Mucosa of descending colon (tissue), 3 donors: ENCODE measurements around the gene FBXO17. TPM values are rescaled to one million over a fixed set of nuclear protein-coding genes. Genes with fewer than 3 reads are reported as not detected.

Experiments used
- ATAC-seq: fragments of 200-7000 bp; cut with Tn5 transposase; one replicate; pipeline ENCODE4 v1.9.1; 2020; ENCODE audit warnings: mild to moderate bottlenecking, moderate library complexity
- DNase-seq, 3 donors: peaks; one replicate each; pipeline ENCODE4 v3.0.0-alpha.2; 2020
- H3K36me3 ChIP-seq: fragments of 200-600 bp; one replicate; pipeline ENCODE4 v1.8.0; 2021; ENCODE audit warnings: low read depth, mild to moderate bottlenecking
- H3K4me1 ChIP-seq: fragments of 200-600 bp; one replicate; pipeline ENCODE4 v1.8.0; 2021; ENCODE audit warnings: low read depth, mild to moderate bottlenecking
- H3K4me3 ChIP-seq: fragments of 200-600 bp; one replicate; pipeline ENCODE4 v1.8.0; 2021; ENCODE audit warnings: mild to moderate bottlenecking
- H3K9me3 ChIP-seq: fragments of 200-600 bp; one replicate; pipeline ENCODE4 v1.8.0; 2021; ENCODE audit warnings: mild to moderate bottlenecking
- CTCF ChIP-seq: fragments of 200-600 bp; IDR thresholded peaks from one replicate; pipeline ENCODE4 v1.8.0; 2022; ENCODE audit warnings: antibody characterized with exemption, mild to moderate bottlenecking
- intact Hi-C, 2 donors: fragments of 100-400 bp; cut with DNase I in 1 of 2; cut with micrococcal nuclease in 1 of 2; formaldehyde crosslinking; loops; one replicate each; pipeline versions ENCODE4 v1.11.0 to v1.11.1; 2022; cut with DNase I, micrococcal nuclease
- total RNA-seq, 3 donors: library from RNA; stranded (reverse); fragmentation: NEBNext Ultra II Directional in 2 of 3; extraction: Animal tissue kit (Norgen Biotek cat#: 25700) in 2 of 3; gene quantifications; one replicate each; pipeline versions ENCODE4 v1.2.1 to v1.2.4, GENCODE V29; 2021 to 2023
- donor health status: DM: no; HTN: no; CAD: no; lungs with moderate emphysema.
- donor health status: DM: no; HTN: no; CAD: no.
- donor health status: DM: no; HTN: yes; CAD: no.

The FBXO17 gene
- total RNA-seq, 3 donors from 2014 or later: 1.8 to 18.9 (median 1.9) TPM

- no peak for TF ChIP-seq CTCF
- no peak for ATAC-seq
- peaks cover 5% of the 10 kb centered on the region for H3K36me3 ChIP-seq
- H3K4me3 ChIP-seq: no peak overlapping the region
- intact Hi-C loops: no loop called here
- no peak for DNase-seq
- H3K4me1 ChIP-seq: peaks cover 15% of the 10 kb centered on the region
- no peaks in the 10 kb centered on the region for H3K9me3 ChIP-seq
Measured at GRCh38 chr19:38900743-38901190, 74.8 kb downstream of the FBXO17 start.

GRCh38 chr19:38900202-38900629 lies 75.3 kb downstream of the FBXO17 start:
- TF ChIP-seq CTCF: no peak
- Histone ChIP-seq H3K4me1 (peaks cover 15% of the 10 kb centered on the region), H3K4me3 (peak overlapping the region; percentile 71), H3K36me3 (peaks cover 5% of the 10 kb centered on the region), H3K9me3 (no peaks in the 10 kb centered on the region)
- intact Hi-C loops: no loop called here
- ATAC-seq (no peak), DNase-seq (no peak)

GRCh38 chr19:38899447-38900201 lies 75.9 kb downstream of the FBXO17 start, which contains the start of the genes NFKBIB and SIRT2:
Gene NFKBIB (plus strand): TSS chr19:38899969. CDS start chr19:38900033, 64 bp downstream.
Gene SIRT2 (minus strand): TSS chr19:38899618. CDS start chr19:38899521, 97 bp downstream.
- H3K4me3 ChIP-seq: peak within 1 kb of the TSS; percentile 71
- no peaks in the 10 kb centered on the region for H3K9me3 ChIP-seq
- TF ChIP-seq CTCF: no peak
- H3K36me3 ChIP-seq: peaks cover 5% of the 10 kb centered on the region
- H3K4me1 ChIP-seq: peaks cover 15% of the 10 kb centered on the region
- ATAC-seq (peak; percentile 96), DNase-seq (peak; percentile 99 to 100 (median 100))
- intact Hi-C loops: no loop called here

- Histone ChIP-seq H3K36me3 (peaks cover 5% of the 10 kb centered on the region), H3K4me3 (peak overlapping the region; percentile 71), H3K9me3 (no peaks in the 10 kb centered on the region), H3K4me1 (peaks cover 15% of the 10 kb centered on the region)
- no peak for TF ChIP-seq CTCF
- DNase-seq (no peak), ATAC-seq (peak; percentile 2)
- intact Hi-C loops: no loop called here
Measured at GRCh38 chr19:38898788-38899446, 76.6 kb downstream of the FBXO17 start.

GRCh38 chr19:38894968-38895367 lies 80.6 kb downstream of the FBXO17 start:
- DNase-seq (no peak), ATAC-seq (no peak)
- Histone ChIP-seq H3K36me3 (peaks cover 5% of the 10 kb centered on the region), H3K9me3 (no peaks in the 10 kb centered on the region), H3K4me1 (peaks cover 7% of the 10 kb centered on the region), H3K4me3 (no peak overlapping the region)
- intact Hi-C loops: no loop called here
- TF ChIP-seq CTCF: no peak
